Stimulated activated CD8-positive, alpha-beta memory T cell treated with anti-CD3 and anti-CD28 coated beads, Interleukin-7, amount 100 ng/mL, for 48 hours (primary cell): ENCODE measurements around the gene MTOR.
"Not testable (repeated sequence)": the region's sequence is repeated elsewhere in the genome, so short reads cannot be mapped to it uniquely, and the experiment has no call there.

Source experiments
- DNase-seq, 2 donors: peaks; one replicate each; pipeline ENCODE4 v3.0.0-alpha.2; 2020; ENCODE audit warnings: low read depth in 1 of 2; ENCODE audit errors: extremely low read depth in 1 of 2

MTOR gene

GRCh38 chr1:11125931-11126330 is 136.4 kb downstream of the MTOR start:
- no peak for DNase-seq

GRCh38 chr1:11124965-11125364 is 137.4 kb downstream of the MTOR start:
- no peak for DNase-seq

GRCh38 chr1:11116318-11116717 is 146.0 kb downstream of the MTOR start:
- no peak for DNase-seq

- no peak for DNase-seq
These were observed 147.4 kb downstream of the MTOR start for GRCh38 chr1:11114966-11115365.

- DNase-seq: no peak
These were observed 153.1 kb downstream of the MTOR start for GRCh38 chr1:11109047-11109760.

- no peak for DNase-seq
These were observed 154.8 kb downstream of the MTOR start for GRCh38 chr1:11107599-11107998.

- DNase-seq: no peak
These were observed 156.8 kb downstream of the MTOR start for GRCh38 chr1:11105586-11105985.

GRCh38 chr1:11101347-11101746 is 161.0 kb downstream of the MTOR start:
- DNase-seq: no peak

GRCh38 chr1:11100806-11101205 is 161.5 kb downstream of the MTOR start:
- DNase-seq: not testable (repeated sequence)

GRCh38 chr1:11100149-11100493 is 162.2 kb downstream of the MTOR start:
- DNase-seq: no peak

GRCh38 chr1:11099310-11100148 is 162.8 kb downstream of the MTOR start, which contains the start of gene EXOSC10:
EXOSC10 (minus strand) TSS chr1:11099869; CDS start chr1:11099831, 38 bp downstream.
- peak; percentile 89 to 90 for DNase-seq

- DNase-seq: no peak
These were observed 163.4 kb downstream of the MTOR start for GRCh38 chr1:11098931-11099309.

GRCh38 chr1:11083784-11084183 is 178.6 kb downstream of the MTOR start:
- DNase-seq: not testable (repeated sequence)

GRCh38 chr1:11080931-11081330 is 181.4 kb downstream of the MTOR start:
- no peak for DNase-seq

- DNase-seq: no peak
These were observed 183.7 kb downstream of the MTOR start for GRCh38 chr1:11078631-11079030.

GRCh38 chr1:11073398-11073797 is 189.0 kb downstream of the MTOR start:
- not testable (repeated sequence) for DNase-seq

- DNase-seq: no peak
These were observed 190.0 kb downstream of the MTOR start for GRCh38 chr1:11072216-11072917.

- no peak for DNase-seq
These were observed 190.7 kb downstream of the MTOR start for GRCh38 chr1:11071463-11072215.

GRCh38 chr1:11070876-11071275 is 191.5 kb downstream of the MTOR start:
- no peak for DNase-seq

GRCh38 chr1:11068600-11069473 is 193.5 kb downstream of the MTOR start:
- no peak for DNase-seq
